Measurements from ENCODE around the gene TNFAIP8.

TNFAIP8 gene

DNA sequence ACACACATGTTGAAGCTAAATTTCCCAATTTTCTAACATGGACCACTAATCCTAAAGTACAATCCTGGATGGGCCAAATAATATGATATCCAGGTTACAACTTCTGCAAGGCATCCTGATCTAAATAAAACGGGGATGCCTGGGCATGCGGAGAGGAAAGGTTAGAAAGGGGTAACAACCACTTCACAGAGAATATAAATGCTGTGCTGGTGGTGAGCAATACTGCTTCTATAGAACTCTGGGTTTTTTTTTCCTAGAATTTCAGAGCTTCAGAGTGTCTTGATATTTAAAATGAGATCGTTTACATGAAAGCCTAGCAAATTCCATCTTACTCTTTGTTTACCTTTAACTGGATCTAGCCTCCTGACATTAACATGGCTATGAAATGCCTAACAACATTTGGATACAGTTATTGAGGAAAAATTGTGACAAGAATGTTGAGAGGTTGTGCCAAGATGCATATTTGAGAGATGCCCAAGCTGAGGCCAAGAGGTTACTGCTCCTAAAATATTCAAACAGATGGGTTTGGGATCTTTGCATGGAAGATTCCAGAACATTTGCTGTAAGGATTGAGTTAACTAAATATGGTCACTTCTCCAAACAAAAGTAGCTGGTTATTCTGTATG, 22.4 kb downstream of the TNFAIP8 start:
- no peak for TF ChIP-seq EZH2phosphoT487 (IDR thresholded peaks at IDR 0.05; ENCODE audit: borderline replicate concordance, low read length)
- TF ChIP-seq, protein P1, sequence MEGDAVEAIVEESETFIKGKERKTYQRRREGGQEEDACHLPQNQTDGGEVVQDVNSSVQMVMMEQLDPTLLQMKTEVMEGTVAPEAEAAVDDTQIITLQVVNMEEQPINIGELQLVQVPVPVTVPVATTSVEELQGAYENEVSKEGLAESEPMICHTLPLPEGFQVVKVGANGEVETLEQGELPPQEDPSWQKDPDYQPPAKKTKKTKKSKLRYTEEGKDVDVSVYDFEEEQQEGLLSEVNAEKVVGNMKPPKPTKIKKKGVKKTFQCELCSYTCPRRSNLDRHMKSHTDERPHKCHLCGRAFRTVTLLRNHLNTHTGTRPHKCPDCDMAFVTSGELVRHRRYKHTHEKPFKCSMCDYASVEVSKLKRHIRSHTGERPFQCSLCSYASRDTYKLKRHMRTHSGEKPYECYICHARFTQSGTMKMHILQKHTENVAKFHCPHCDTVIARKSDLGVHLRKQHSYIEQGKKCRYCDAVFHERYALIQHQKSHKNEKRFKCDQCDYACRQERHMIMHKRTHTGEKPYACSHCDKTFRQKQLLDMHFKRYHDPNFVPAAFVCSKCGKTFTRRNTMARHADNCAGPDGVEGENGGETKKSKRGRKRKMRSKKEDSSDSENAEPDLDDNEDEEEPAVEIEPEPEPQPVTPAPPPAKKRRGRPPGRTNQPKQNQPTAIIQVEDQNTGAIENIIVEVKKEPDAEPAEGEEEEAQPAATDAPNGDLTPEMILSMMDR (IDR thresholded peaks at IDR 0.05; ENCODE audit: low read depth, low read length, poor library complexity, severe bottlenecking) = no peak
- Histone ChIP-seq H3K9me3 (ENCODE audit: control insufficient read depth, insufficient read depth, low read length) (no peaks in the 10 kb centered on the region), H3K27me3 (ENCODE audit: control insufficient read depth, low read length) (no peaks in the 10 kb centered on the region), H3K4me3 (ENCODE audit: low read length) (no peak overlapping the region), H3K79me2 (ENCODE audit: control insufficient read depth, low read length) (no peaks in the 10 kb centered on the region), H3F3A (ENCODE audit: control insufficient read depth, insufficient read depth) (no peaks in the 10 kb centered on the region), H3K4me2 (ENCODE audit: low read length) (no peak overlapping the region), H3K27ac (ENCODE audit: low read depth, low read length) (no peak overlapping the region), H3K9me2 (replicated peaks; ENCODE audit: control insufficient read depth, low read length) (no peaks in the 10 kb centered on the region), H3K4me1 (ENCODE audit: control insufficient read depth, low read length) (no peaks in the 10 kb centered on the region), H4K20me1 (ENCODE audit: control insufficient read depth, insufficient read depth, low read depth, low read length) (no peaks in the 10 kb centered on the region), H3K36me3 (ENCODE audit: control insufficient read depth, low read length) (no peaks in the 10 kb centered on the region)

- Histone ChIP-seq H4K20me1 (ENCODE audit: control insufficient read depth, insufficient read depth, low read depth, low read length) (no peaks in the 10 kb centered on the region), H3K79me2 (ENCODE audit: control insufficient read depth, low read length) (no peaks in the 10 kb centered on the region)
- TF ChIP-seq, protein P1 (IDR thresholded peaks at IDR 0.05; ENCODE audit: low read depth, low read length, poor library complexity, severe bottlenecking) = no peak
- no peak for TF ChIP-seq EZH2phosphoT487 (IDR thresholded peaks at IDR 0.05; ENCODE audit: borderline replicate concordance, low read length)
Measured at GRCh38 chr5:119379096-119379495, 23.3 kb downstream of the TNFAIP8 start.

DNA sequence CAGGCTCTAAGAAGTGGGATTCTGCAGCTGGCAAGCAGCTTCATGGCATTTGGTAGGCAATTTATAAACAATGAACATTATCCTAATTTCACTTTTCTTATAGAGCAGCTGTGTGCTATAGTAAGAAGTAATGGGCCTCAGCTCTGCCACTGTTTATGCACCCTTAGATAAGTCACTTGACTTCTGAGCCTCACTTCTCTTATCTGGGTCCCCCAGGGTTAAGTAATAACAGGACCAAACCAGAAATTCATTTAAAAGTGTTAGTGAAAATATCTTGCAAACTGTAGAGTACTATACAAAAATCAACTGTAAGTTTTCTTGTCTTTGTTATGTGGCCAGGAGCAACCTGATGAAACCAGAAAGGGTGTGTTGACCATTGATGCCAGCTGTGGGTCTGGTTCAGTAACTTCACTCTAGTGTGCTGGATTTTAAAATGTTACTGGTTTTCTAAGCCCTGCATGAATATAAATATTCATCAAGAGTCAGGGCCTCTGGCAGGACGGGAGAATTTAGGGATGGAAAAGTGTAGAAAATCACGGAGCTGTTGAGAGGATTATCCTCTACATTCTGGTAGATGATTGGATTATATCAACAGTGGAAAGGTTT, 24.2 kb downstream of the TNFAIP8 start:
- Histone ChIP-seq H3F3A (ENCODE audit: control insufficient read depth, insufficient read depth) (no peaks in the 10 kb centered on the region), H3K4me2 (ENCODE audit: low read length) (no peak overlapping the region), H4K20me1 (ENCODE audit: control insufficient read depth, insufficient read depth, low read depth, low read length) (no peaks in the 10 kb centered on the region), H3K9me3 (ENCODE audit: control insufficient read depth, insufficient read depth, low read length) (no peaks in the 10 kb centered on the region), H3K27me3 (ENCODE audit: control insufficient read depth, low read length) (no peaks in the 10 kb centered on the region), H3K79me2 (ENCODE audit: control insufficient read depth, low read length) (no peaks in the 10 kb centered on the region), H3K4me3 (ENCODE audit: low read length) (no peak overlapping the region), H3K9me2 (replicated peaks; ENCODE audit: control insufficient read depth, low read length) (no peaks in the 10 kb centered on the region), H3K36me3 (ENCODE audit: control insufficient read depth, low read length) (no peaks in the 10 kb centered on the region), H3K4me1 (ENCODE audit: control insufficient read depth, low read length) (peaks cover 1% of the 10 kb centered on the region), H3K27ac (ENCODE audit: low read depth, low read length) (no peak overlapping the region)
- no peak for TF ChIP-seq EZH2phosphoT487 (IDR thresholded peaks at IDR 0.05; ENCODE audit: borderline replicate concordance, low read length)
- TF ChIP-seq, protein P1 (IDR thresholded peaks at IDR 0.05; ENCODE audit: low read depth, low read length, poor library complexity, severe bottlenecking) = no peak

More at GRCh38 chr5:119379096-119379495, 23.3 kb downstream of the TNFAIP8 start:
- Histone ChIP-seq H3K27ac (ENCODE audit: low read depth, low read length) (no peak overlapping the region), H3K4me2 (ENCODE audit: low read length) (no peak overlapping the region), H3K9me3 (ENCODE audit: control insufficient read depth, insufficient read depth, low read length) (no peaks in the 10 kb centered on the region), H3K4me3 (ENCODE audit: low read length) (no peak overlapping the region), H3F3A (ENCODE audit: control insufficient read depth, insufficient read depth) (no peaks in the 10 kb centered on the region), H3K27me3 (ENCODE audit: control insufficient read depth, low read length) (no peaks in the 10 kb centered on the region), H3K4me1 (ENCODE audit: control insufficient read depth, low read length) (no peaks in the 10 kb centered on the region), H3K36me3 (ENCODE audit: control insufficient read depth, low read length) (no peaks in the 10 kb centered on the region), H3K9me2 (replicated peaks; ENCODE audit: control insufficient read depth, low read length) (no peaks in the 10 kb centered on the region)

Data from DOHH2 (cell line).